Head of caudate nucleus (tissue), 42 donors: ENCODE data around the gene FUCA1.
"Not testable (repeated sequence)": the region's sequence is repeated elsewhere in the genome, so short reads cannot be mapped to it uniquely, and the experiment has no call there.

ENCODE experiments used
- DNase-seq, 42 donors: peaks; one replicate each; pipeline versions ENCODE4 v3.0.0 to v3.0.0-alpha.2; 2020 to 2021; ENCODE audit warnings: mixed read lengths in 7 of 42
- intact Hi-C: fragments of 100-400 bp; cut with DNase I; formaldehyde crosslinking; loops from one replicate; pipeline ENCODE4 v1.15.0; 2022

FUCA1 gene

DNA sequence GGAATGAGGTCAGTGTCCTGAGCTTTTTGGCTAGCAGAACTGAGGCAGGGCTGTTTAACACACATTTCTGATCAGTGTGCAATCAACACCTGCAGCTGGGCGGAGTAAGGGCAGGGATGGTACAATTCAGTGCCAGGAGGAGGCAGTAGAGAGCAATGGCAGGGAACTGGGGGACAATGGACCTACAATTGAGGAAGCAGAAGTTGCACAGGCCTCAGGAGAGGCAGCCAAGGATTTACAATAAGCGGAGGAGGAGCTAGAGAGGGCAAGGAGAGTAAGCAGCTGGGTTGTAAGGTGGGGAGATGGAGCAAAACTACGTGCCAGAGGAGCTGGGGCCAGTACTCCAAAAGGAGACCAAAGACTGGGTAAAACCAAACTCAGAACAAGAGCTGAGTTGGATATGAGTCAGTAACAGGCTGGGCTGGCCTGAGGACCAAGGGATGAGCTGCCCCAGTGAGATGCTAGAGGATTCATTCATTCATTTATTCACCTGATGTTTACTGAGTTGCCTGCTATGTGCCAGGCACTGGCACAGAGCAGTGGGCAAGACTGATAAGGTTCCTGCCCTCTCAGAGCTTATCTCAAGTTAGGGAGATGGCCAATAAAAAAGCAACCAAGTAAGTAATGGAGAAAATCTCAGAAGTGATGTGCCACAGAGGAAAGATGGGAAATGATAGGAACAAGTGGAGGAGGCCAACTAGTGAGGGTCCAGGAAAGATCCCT lies 57.1 kb downstream of the FUCA1 start:
- intact Hi-C loops, result no loop called here
- DNase-seq, result peak in 22 of 42 donors; percentile 21 to 72 (median 48)

DNA sequence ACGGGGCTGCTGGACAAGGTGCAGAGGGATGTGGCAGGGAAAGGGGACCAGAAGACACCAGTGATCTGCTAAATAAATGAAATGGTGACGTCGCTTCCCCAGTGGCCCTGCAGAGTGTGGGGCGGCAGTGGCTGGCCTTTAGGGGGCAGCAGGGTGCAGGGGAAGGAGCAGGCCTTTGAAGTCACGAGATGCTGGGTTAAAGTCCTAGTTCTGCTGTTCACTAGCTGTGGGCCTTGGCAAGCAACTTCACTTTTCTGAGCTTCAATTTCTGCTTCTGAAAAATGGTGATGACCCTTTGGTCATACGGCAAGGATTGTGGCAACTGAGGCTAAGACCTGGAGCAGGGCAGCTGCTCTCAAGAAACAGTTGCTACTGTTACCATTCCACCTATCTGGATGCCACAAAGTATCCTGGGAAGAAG lies 58.3 kb downstream of the FUCA1 start:
- DNase-seq, result peak in 38 of 42 donors; percentile 49 to 84 (median 68)
- intact Hi-C loops, result no loop called here

DNA sequence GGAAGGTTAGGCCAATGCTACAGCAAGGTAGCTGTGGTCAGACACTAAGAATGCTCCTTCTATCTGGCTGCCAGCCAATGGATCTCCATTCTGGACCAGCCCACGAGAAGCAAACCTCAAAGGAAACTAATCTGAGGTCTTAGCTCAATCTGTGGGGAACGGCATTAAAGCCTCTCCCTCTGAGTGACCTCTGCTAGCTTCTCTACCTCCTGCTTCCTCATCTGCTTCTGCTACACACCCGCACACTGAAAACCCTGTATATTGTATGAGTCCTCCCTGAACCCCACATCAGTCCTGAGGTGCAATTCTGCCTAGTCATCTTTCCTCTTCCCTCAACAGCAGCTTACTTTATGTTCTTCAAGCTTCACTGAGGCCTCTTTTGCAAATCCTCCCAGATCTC lies 60.6 kb downstream of the FUCA1 start:
- DNase-seq, result no peak
- intact Hi-C loops, result no loop called here

GRCh38 chr1:23806280-23806679 lies 61.8 kb downstream of the FUCA1 start:
- no peak for DNase-seq
- intact Hi-C loops, result no loop called here

GRCh38 chr1:23805025-23805424 lies 63.1 kb downstream of the FUCA1 start:
- no peak for DNase-seq
- intact Hi-C loops, result no loop called here

DNA sequence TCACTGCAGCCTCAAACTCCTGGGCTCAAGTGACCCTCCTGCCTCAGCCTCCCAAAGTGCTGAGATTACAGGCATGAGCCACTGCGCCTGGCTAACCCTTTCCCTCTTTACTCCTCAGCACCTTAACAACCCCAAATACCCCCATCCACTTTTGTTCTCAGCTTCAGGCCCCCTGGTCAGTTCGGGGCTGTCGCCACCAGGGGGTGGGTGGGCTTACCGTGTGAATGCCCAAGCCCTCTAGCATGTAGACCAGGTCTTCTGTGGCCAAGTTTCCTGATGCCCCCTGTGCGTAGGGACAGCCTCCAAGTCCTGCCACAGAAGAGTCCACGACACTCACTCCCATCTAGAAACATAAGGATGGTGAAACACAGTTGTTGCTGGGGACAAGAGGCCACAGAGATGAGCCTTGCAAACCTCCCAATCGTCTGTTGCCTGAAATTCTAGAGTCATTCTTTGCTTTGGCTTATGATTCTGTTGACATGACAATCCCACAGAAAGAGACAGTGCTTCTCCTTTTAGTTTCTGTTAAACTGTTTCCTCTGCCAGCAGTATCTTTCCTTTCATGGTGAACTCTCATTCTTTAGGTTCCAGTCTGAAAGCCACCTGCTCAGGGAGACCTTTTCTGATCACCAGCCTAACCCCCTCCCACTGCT lies 63.8 kb downstream of the FUCA1 start:
- intact Hi-C loops, result no loop called here

GRCh38 chr1:23803674-23804073 lies 64.4 kb downstream of the FUCA1 start:
- intact Hi-C loops, result no loop called here
- no peak for DNase-seq

More for the DNA sequence above, 63.8 kb downstream of the FUCA1 start:
- DNase-seq, result no peak

GRCh38 chr1:23802809-23803342 lies 65.2 kb downstream of the FUCA1 start:
- intact Hi-C loops, DNase-seq: not testable (repeated sequence)

DNA sequence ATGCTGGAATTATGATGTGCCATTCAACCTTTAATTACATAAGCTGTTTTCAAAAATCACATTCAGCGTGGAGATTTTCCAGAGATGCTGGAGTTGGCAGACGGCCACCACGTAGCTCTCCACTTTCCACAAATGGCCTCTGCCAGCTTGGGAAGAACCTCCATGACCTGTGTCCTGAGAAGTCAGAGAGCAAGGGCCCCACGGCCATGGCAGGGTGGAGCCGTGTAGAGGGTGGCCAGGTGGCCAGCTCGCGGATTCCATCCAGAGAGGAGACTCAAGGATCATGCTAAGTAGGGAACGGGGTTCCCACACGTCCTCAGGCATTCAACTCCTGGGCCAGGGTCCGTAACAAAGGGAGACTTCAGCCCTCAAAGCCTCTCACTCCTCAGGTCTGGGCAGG lies 66.2 kb downstream of the FUCA1 start:
- DNase-seq, result peak in 2 of 42 donors; percentile 18 to 32
- intact Hi-C loops, result no loop called here

GRCh38 chr1:23801338-23801748 lies 66.7 kb downstream of the FUCA1 start:
- intact Hi-C loops, result no loop called here
- DNase-seq, result peak in 2 of 42 donors; percentile 13 to 21

DNA sequence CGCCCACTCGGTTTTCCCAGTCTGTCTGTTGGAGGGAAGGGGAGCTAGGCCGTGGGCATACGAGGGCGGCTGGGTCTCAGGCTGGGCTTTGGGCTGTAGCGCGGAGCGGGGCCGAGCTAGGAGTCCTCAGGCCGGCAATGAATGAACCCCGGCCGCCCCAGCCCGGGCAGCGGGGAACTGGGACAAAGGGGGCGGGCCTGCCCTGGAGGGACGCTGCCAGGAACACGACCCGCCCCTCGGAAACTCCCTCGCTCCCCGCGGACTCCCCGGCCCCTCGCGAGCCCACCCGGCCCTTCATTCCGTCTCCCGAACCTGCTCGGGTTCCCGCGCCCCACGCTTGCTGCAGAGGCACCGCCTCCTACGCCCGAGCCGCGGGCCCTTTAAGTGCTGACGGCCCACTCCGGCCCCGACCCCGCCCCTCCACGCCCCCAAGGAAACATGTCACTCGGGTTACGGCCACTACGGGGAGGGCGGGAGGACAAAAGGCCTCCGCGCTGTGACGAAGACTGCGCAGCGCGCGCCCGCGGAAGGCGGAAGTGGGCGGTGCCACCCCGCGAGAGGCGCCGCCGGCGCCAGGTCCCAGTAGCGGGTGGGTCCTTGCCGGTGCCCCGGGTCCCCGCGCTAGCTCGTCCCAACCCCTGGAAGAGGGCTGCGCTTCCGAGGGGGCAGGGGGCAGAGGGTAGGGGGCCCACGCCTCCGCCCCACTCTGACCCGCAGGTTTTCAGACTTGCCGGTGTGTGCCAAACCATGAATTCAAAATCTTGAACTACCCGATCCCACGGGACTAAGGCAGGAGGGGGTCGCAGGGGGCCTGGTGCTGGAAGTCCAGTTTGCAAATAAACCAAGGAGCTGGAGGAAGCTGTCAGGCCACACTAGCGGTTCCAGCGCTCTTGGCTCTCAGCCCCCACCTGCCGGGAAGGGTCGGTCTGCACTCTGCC lies 67.4 kb downstream of the FUCA1 start, which contains the start of gene GALE:
Gene GALE (minus strand): TSS at position 355 of the 938 bp plus-strand sequence. CDS start 1,747 bp downstream, outside the sequence.
- intact Hi-C loops, result no loop called here
- DNase-seq, result peak; percentile 92 to 99 (median 96)

DNA sequence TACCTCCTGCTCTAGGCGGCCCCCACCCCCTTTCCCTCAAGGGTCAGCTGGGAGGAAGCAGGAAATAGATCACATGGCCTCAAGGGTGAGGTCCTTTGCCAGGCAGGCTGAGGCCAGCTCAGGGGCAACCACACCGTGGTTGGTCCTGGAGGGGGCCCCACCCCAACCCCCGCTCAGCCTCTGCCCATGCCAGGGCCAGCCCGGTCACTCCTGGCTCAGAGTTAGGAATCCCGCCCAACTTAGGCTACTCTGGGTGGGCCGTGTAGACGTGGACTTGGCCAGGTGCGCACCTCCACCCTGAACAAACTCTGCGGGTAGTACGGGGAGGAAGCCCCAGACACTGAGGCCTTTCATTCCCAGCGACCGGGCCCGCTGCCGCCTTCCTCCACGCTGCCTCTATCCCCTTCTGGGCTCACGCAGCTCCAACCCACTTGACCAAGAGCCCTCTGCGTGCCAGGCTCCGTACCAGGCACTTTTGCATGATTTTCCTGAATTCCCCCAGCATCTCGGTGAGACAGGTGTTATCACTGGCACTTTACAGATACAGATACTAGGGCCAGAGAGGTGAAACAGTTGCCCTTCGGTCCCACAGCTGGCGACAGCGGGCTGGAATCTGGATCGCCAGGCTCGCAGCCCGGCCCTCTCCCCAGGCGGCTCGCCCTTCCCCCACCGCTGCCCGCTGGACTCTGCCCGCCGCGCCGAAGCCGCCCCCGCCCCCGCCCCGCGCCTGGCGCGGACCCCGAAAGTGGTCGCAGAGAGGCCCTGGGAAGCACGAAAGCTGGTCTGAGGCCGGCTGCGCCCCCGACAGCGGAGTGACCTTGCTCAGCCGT lies 68.3 kb downstream of the FUCA1 start:
- intact Hi-C loops, result no loop called here
- peak in 20 of 42 donors; percentile 12 to 59 (median 41) for DNase-seq

- intact Hi-C loops, result no loop called here
- no peak for DNase-seq
Measured at GRCh38 chr1:23799255-23799569, 68.9 kb downstream of the FUCA1 start.

DNA sequence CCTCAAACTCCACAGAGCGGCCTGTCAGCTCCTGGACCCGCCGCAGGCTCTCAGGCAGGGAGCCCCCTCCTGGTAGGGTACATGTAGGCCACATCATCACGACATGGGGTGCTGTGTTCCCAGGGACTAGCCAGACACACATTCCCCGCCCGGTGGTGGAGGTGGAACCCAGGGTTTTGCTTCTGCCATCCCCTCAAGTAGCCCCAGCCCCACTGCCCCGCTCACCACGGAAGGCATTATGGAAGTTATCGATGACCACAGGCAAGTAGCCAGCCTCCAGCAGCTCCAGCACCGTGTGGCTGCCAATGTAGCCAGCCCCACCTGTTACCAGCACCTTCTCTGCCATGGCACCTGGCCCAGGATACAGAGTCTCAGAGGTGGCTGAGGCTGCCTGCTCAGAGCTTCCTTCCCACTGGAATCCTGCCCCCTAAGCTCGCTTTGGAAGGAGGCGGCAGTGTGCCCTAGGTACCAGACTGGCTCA lies 69.4 kb downstream of the FUCA1 start:
- intact Hi-C loops, result no loop called here
- peak in 1 of 42 donors; percentile 16 for DNase-seq

DNA sequence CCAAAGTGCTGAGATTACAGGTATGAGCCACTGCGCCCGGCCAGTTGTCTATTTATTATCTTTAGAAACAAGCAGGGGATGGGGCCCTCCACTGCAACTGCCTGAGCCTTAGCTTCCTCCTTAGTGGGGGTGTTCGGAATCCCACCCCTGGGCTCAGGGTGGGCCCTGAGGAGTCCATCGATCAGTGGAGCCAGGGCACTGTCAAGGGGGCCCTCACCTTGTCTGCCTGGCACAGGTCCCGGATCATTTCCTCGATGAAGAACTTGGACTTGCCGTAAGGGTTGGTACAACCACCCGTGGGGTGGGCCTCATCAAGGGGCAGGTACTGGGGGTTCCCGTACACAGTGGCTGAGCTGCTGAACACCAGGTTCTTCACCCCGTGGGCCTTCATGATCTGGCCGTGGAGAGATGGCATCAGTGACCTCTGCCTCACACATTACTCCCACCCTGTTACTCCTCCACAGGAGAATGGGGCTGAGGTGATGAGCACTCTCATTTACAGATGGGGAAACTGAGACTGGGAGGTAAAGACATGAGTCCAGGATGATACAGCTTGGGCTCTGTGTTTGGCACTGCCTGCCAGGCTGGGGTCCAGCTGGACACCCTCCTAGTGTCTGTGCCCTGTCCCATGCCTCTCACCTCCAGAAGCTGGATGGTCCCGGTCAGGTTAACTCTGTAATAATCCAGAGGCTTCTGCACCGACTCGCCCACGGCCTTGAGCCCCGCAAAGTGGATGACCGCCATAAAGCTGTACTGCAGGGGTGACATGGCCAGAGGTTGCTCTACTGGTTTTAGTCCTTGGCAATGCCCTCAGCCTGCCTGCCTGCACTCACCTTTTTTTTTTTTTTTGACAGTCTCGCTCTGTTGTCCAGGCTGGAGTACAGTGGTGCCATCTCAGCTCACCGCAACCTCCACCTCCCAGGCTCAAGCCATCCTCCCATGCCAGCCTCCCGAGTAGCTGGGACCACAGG lies 70.3 kb downstream of the FUCA1 start:
- no peak for DNase-seq
- intact Hi-C loops, result no loop called here

GRCh38 chr1:23796466-23797271 lies 71.4 kb downstream of the FUCA1 start:
- intact Hi-C loops, result no loop called here

More at GRCh38 chr1:23796466-23797271, 71.4 kb downstream of the FUCA1 start:
- no peak for DNase-seq
